Ovary (tissue), 3 donors: ENCODE measurements around the gene DOK6.

ENCODE experiments used
- EP300 ChIP-seq: sonication (generic); formaldehyde crosslinking; IDR thresholded peaks from one replicate; pipeline ENCODE4 v1.6.1; 2017; ENCODE audit warnings: antibody characterized with exemption
- TF ChIP-seq, protein P1 (sequence below), 3 donors: fragments of 450-650 bp in 2 of 3; fragments of 200-600 bp in 1 of 3; IDR thresholded peaks; one replicate each; pipeline versions ENCODE4 v1.5.1 to v1.8.0; 2016 to 2022; ENCODE audit warnings: antibody characterized with exemption in 3 of 3, mild to moderate bottlenecking in 1 of 3
- donor health status: DM: no; HTN: no; CAD: no.

DNA sequence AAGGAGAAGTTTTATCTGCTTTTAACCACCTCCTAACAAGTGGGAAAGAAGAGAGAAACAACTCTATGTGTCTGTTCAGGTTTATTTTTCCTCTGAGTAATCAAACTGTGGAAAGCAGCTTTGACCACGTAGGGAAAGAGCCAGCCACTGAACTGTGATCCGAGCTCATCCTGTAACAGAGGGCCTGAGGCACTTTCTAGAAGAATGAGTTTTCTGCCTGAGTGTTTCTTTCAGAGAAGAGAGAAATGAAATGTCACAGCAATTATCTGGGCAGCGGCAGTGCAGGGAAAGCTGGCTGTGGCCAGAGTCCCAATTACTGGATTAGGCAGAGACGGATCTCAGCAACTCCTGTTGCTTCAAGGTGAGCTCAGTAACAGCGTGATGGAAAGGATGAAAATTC lies 395.1 kb downstream of the DOK6 start:
- TF ChIP-seq, protein P1, sequence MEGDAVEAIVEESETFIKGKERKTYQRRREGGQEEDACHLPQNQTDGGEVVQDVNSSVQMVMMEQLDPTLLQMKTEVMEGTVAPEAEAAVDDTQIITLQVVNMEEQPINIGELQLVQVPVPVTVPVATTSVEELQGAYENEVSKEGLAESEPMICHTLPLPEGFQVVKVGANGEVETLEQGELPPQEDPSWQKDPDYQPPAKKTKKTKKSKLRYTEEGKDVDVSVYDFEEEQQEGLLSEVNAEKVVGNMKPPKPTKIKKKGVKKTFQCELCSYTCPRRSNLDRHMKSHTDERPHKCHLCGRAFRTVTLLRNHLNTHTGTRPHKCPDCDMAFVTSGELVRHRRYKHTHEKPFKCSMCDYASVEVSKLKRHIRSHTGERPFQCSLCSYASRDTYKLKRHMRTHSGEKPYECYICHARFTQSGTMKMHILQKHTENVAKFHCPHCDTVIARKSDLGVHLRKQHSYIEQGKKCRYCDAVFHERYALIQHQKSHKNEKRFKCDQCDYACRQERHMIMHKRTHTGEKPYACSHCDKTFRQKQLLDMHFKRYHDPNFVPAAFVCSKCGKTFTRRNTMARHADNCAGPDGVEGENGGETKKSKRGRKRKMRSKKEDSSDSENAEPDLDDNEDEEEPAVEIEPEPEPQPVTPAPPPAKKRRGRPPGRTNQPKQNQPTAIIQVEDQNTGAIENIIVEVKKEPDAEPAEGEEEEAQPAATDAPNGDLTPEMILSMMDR (IDR thresholded peaks at IDR 0.05), result no peak
- no peak for TF ChIP-seq EP300
